ENCODE measurements around the gene SRPRB.

The SRPRB gene

GRCh38 chr3:133805702-133806475 is at the start of gene SRPRB:
TSS of gene SRPRB (plus strand) at chr3:133805815. CDS start at chr3:133805849, 34 bp downstream.
- DNase-seq (ENCODE audit: low read depth in 3 of 3), result peak; percentile 85 to 96 (median 94)

GRCh38 chr3:133756716-133757694 is 48.6 kb upstream of the SRPRB start:
- no peak for DNase-seq (ENCODE audit: low read depth in 3 of 3)

GRCh38 chr3:133757701-133758567 is 47.7 kb upstream of the SRPRB start:
- no peak for DNase-seq (ENCODE audit: low read depth in 3 of 3)

GRCh38 chr3:133758568-133758928 is 47.1 kb upstream of the SRPRB start:
- DNase-seq (ENCODE audit: low read depth in 3 of 3), result no peak

GRCh38 chr3:133758964-133759739 is 46.5 kb upstream of the SRPRB start:
- no peak for DNase-seq (ENCODE audit: low read depth in 3 of 3)

GRCh38 chr3:133759740-133760305 is 45.8 kb upstream of the SRPRB start:
- DNase-seq (ENCODE audit: low read depth in 3 of 3), result no peak

- DNase-seq (ENCODE audit: low read depth in 3 of 3), result no peak
Observed at GRCh38 chr3:133760916-133761315, 44.7 kb upstream of the SRPRB start.

- no peak for DNase-seq (ENCODE audit: low read depth in 3 of 3)
Observed at GRCh38 chr3:133761605-133762484, 43.8 kb upstream of the SRPRB start.

- DNase-seq (ENCODE audit: low read depth in 3 of 3), result no peak
Observed at GRCh38 chr3:133762539-133762938, 43.1 kb upstream of the SRPRB start.

GRCh38 chr3:133763797-133764683 is 41.6 kb upstream of the SRPRB start:
- DNase-seq (ENCODE audit: low read depth in 3 of 3), result no peak

GRCh38 chr3:133765256-133765655 is 40.4 kb upstream of the SRPRB start:
- no peak for DNase-seq (ENCODE audit: low read depth in 3 of 3)

- DNase-seq (ENCODE audit: low read depth in 3 of 3), result no peak
Observed at GRCh38 chr3:133767607-133768006, 38.0 kb upstream of the SRPRB start.

- DNase-seq (ENCODE audit: low read depth in 3 of 3), result no peak
Observed at GRCh38 chr3:133769536-133769935, 36.1 kb upstream of the SRPRB start.

- DNase-seq (ENCODE audit: low read depth in 3 of 3), result no peak
Observed at GRCh38 chr3:133773732-133774131, 31.9 kb upstream of the SRPRB start.

- DNase-seq (ENCODE audit: low read depth in 3 of 3), result no peak
Observed at GRCh38 chr3:133775309-133775708, 30.3 kb upstream of the SRPRB start.

- DNase-seq (ENCODE audit: low read depth in 3 of 3), result no peak
Observed at GRCh38 chr3:133775835-133776234, 29.8 kb upstream of the SRPRB start.

GRCh38 chr3:133776794-133777438 is 28.7 kb upstream of the SRPRB start:
- no peak for DNase-seq (ENCODE audit: low read depth in 3 of 3)

Measured in stimulated activated CD4-positive, alpha-beta T cell treated with anti-CD3 and anti-CD28 coated beads, TNF-alpha, amount 100 ng/mL, for 4 hours (primary cell).